ENCODE measurements around the gene BAIAP3.
"Not testable (repeated sequence)": the region's sequence is repeated elsewhere in the genome, so short reads cannot be mapped to it uniquely, and the experiment has no call there.

BAIAP3 gene, protein sequence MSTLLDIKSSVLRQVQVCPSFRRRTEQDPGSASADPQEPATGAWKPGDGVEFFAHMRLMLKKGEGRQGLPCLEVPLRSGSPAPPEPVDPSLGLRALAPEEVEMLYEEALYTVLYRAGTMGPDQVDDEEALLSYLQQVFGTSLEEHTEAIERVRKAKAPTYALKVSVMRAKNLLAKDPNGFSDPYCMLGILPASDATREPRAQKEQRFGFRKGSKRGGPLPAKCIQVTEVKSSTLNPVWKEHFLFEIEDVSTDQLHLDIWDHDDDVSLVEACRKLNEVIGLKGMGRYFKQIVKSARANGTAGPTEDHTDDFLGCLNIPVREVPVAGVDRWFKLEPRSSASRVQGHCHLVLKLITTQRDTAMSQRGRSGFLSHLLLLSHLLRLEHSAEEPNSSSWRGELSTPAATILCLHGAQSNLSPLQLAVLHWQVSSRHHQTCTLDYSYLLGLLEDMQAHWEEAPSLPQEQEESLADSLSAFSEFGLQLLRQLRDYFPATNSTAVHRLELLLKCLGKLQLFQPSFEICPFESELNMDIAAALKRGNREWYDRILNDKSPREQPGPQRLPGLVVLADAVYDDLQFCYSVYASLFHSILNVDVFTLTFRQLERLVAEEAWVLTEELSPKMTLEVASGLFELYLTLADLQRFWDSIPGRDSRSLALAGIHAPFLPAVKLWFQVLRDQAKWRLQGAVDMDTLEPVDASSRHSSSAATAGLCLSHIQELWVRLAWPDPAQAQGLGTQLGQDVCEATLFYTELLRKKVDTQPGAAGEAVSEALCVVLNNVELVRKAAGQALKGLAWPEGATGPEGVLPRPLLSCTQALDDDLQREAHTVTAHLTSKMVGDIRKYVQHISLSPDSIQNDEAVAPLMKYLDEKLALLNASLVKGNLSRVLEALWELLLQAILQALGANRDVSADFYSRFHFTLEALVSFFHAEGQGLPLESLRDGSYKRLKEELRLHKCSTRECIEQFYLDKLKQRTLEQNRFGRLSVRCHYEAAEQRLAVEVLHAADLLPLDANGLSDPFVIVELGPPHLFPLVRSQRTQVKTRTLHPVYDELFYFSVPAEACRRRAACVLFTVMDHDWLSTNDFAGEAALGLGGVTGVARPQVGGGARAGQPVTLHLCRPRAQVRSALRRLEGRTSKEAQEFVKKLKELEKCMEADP

GRCh38 chr16:1333149-1333812 lies at the start of gene BAIAP3:
Gene BAIAP3, plus strand, starts transcription at chr16:1333645. Its CDS starts 4,905 bp downstream, at chr16:1338550.
- no peak for DNase-seq (ENCODE audit: low spot score)

GRCh38 chr16:1283996-1284616 lies 49.3 kb upstream of the BAIAP3 start:
- DNase-seq (ENCODE audit: low spot score), result no peak

- DNase-seq (ENCODE audit: low spot score), result no peak
These were observed 47.6 kb upstream of the BAIAP3 start for GRCh38 chr16:1285669-1286512.

GRCh38 chr16:1286513-1287094 lies 46.8 kb upstream of the BAIAP3 start:
- no peak for DNase-seq (ENCODE audit: low spot score)

- no peak for DNase-seq (ENCODE audit: low spot score)
These were observed 45.3 kb upstream of the BAIAP3 start for GRCh38 chr16:1287982-1288670.

- DNase-seq (ENCODE audit: low spot score), result no peak
These were observed 44.5 kb upstream of the BAIAP3 start for GRCh38 chr16:1288813-1289476.

GRCh38 chr16:1289477-1289866 lies 44.0 kb upstream of the BAIAP3 start:
- no peak for DNase-seq (ENCODE audit: low spot score)

- DNase-seq (ENCODE audit: low spot score), result no peak
These were observed 43.4 kb upstream of the BAIAP3 start for GRCh38 chr16:1290063-1290501.

DNA sequence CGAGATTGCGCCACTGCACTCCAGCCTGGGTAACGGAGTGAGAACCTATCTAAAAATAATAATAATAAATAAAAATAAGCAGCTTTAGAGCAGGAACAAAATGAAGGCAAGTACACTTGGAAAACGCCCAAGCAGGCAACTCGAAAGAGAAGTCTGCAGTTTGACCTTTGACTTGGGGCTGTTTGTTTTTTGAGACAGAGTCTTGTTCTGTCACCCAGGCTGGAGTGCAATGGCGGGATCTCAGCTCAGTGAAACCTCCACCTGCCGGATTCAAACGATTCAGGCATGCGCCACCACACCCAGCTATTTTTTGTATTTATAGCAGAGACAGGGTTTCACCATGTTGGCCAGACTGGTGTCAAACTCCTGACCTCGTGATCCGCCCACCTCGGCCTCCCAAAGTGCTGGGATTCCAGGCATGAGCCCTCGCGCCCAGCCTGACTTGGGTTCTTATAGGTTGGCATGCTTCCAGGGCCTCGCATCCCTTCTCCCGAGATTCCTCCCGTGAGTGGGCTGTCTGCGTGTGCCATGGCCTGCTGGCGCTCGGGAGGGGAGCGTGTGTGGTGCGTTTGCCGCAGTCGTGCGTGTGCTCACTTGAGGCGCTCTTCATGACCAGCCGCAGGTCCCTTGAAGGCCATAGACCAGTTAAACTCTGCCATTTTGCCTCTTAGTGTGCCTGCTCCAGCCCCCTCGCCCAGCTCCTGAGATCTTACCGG lies 42.4 kb upstream of the BAIAP3 start:
- DNase-seq (ENCODE audit: low spot score), result no peak

GRCh38 chr16:1291576-1291974 lies 41.9 kb upstream of the BAIAP3 start:
- no peak for DNase-seq (ENCODE audit: low spot score)

DNA sequence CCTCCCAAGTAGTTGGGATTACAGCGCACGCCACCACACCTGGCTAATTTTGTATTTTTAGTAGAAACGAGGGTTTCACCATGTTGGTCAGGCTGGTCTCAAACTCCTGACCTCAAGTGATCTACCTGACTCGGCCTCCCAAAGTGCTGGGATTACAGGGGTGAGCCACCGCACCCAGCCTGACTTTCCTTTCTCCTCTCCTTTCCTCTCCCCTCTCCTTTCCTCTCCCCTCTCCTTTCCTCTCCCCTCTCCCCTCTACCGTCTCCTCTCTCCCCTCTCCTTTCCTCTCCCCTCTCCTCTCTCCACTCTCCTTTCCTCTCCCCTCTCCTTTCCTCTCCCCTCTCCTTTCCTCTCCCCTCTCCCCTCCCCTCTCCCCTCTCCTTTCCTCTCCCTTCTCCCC lies 41.2 kb upstream of the BAIAP3 start:
- not testable (repeated sequence) for DNase-seq (ENCODE audit: low spot score)

- DNase-seq (ENCODE audit: low spot score), result not testable (repeated sequence)
These were observed 40.6 kb upstream of the BAIAP3 start for GRCh38 chr16:1292808-1293207.

GRCh38 chr16:1293921-1294656 lies 39.4 kb upstream of the BAIAP3 start:
- no peak for DNase-seq (ENCODE audit: low spot score)

DNA sequence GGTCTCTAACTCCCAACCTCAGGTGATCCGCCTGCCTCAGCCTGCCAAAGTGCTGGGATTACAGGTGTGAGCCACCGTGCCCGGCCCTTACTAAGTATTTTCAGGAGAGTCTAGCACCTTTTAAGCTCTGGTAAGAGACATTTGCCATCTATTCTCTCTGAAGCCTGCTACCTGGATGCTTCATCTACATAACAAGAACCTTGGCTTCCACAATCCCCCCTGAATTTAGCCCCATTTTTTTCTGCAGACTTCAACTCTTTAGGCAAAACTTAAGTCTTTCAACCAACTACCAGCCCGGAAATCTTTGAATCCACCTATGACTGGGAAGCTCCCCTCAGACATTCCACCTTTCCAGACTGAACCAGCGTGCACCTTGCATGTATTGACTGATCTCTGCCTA lies 38.0 kb upstream of the BAIAP3 start:
- DNase-seq (ENCODE audit: low spot score), result no peak

- DNase-seq (ENCODE audit: low spot score), result not testable (repeated sequence)
These were observed 36.8 kb upstream of the BAIAP3 start for GRCh38 chr16:1296688-1297017.

- DNase-seq (ENCODE audit: low spot score), result no peak
These were observed 36.3 kb upstream of the BAIAP3 start for GRCh38 chr16:1297018-1297696.

- no peak for DNase-seq (ENCODE audit: low spot score)
These were observed 35.0 kb upstream of the BAIAP3 start for GRCh38 chr16:1298406-1298805.

Measured in HuH-7 (cell line).